H1 (cell line): ENCODE measurements around the gene RELN. TPM values are rescaled to one million over a fixed set of nuclear protein-coding genes. Genes with fewer than 3 reads are reported as not detected.

Source experiments
- HDAC2 ChIP-seq, 2 experiments: fragments of 300-600 bp in 1 of 2; sonication (generic) in 1 of 2; IDR thresholded peaks; 2 replicates each; pipeline ENCODE4 v1.6.1; 2011 to 2012; ENCODE audit warnings: low read depth in 2 of 2, low read length in 2 of 2, mild to moderate bottlenecking in 2 of 2, moderate library complexity in 2 of 2, borderline replicate concordance in 1 of 2, inconsistent platforms in 1 of 2
- JUN ChIP-seq: IDR thresholded peaks from 2 replicates; pipeline ENCODE4 v1.6.1; 2011; ENCODE audit warnings: low read depth, mild to moderate bottlenecking, improper control_type of control experiment, low read length
- POU5F1 ChIP-seq: IDR thresholded peaks from 2 replicates; pipeline ENCODE4 v1.6.1; 2011; ENCODE audit warnings: low read depth, mild to moderate bottlenecking, low read length, moderate library complexity
- SIX5 ChIP-seq: IDR thresholded peaks from 2 replicates; pipeline ENCODE4 v1.6.1; 2011; ENCODE audit warnings: mild to moderate bottlenecking, low read depth, low read length
- TAF7 ChIP-seq: optimal IDR thresholded peaks from 2 replicates; pipeline ENCODE3; 2011; ENCODE audit warnings: low read depth, mild to moderate bottlenecking, inconsistent platforms, low read length, moderate library complexity, borderline replicate concordance
- polyA plus RNA-seq, 7 experiments: library from polyadenylated mRNA; depleted of rRNA in 3 of 7; stranded (reverse) in 5 of 7; unstranded in 2 of 7; fragments of >200 nt in 5 of 7; fragments of 200-250 nt in 2 of 7; gene quantifications; 1 replicate in 5 of 7; 2 replicates in 1 of 7; 4 replicates in 1 of 7; pipeline versions ENCODE4 v1.2.1 to v1.2.3, GENCODE V29; 2011 to 2013; ENCODE audit warnings: missing spikeins in 2 of 7, mixed read lengths in 2 of 7
- total RNA-seq: library from RNA; stranded (reverse); fragmentation: NEBNext Ultra II Directional; extraction: Animal tissue kit (Norgen Biotek cat#: 25700); gene quantifications from 2 replicates; pipeline ENCODE4 v1.2.1, GENCODE V29; 2021
- TF ChIP-seq, protein P1 (sequence below): IDR thresholded peaks from 2 replicates; pipeline ENCODE4 v1.6.1; 2011; ENCODE audit warnings: low read depth, mild to moderate bottlenecking, low read length; ENCODE audit not compliant: insufficient read depth

RELN gene
- total and polyA plus RNA-seq, 2 of the 8 experiments (the other 6 are each of a cell fraction or from before 2014, with no cell fraction given): 0.03 to 0.07 TPM

DNA sequence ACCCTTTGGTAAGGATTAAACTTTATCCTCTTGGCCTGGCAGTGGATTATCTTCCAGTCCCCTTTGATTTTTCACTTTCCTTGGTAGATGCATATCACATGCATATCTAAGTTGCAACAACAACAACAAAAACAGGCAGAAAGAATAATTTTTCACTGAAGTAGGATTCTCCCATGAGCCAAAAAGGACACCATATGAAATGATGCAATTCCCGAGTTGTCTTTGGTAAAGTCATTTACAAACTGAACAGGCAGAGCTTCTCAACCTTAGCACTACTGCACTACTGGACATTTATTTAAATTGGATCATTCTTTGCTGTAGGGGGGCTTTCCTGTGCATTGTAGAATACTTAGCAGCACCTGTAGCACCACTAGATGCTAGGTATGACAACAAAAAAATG, 195.0 kb downstream of the RELN start (continued):
- TF ChIP-seq, protein P1, sequence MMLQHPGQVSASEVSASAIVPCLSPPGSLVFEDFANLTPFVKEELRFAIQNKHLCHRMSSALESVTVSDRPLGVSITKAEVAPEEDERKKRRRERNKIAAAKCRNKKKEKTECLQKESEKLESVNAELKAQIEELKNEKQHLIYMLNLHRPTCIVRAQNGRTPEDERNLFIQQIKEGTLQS: no peak
- no peak for TF ChIP-seq HDAC2 (IDR thresholded peaks at IDR 0.05; ENCODE audit: borderline replicate concordance in 1 of 2, low read depth in 2 of 2, low read length in 2 of 2)
- no peak for TF ChIP-seq JUN
- no peak for TF ChIP-seq TAF7
- no peak for TF ChIP-seq POU5F1
- no peak for TF ChIP-seq SIX5
